RWPE1 (cell line): Measurements from ENCODE around the gene SFT2D2.
"Not testable (repeated sequence)": the region's sequence is repeated elsewhere in the genome, so short reads cannot be mapped to it uniquely, and the experiment has no call there.

Source experiments
- CTCF ChIA-PET: fragments of 350-600 bp; sonication (Branson Sonifier 250); formaldehyde crosslinking; extraction: SDS; loops from one replicate; lab custom pipeline; 2021; lab: Yijun Ruan, JAX
- POLR2A ChIA-PET: fragments of 400-600 bp; formaldehyde crosslinking; extraction: SDS; loops from one replicate; lab custom pipeline; 2020; ENCODE audit warnings: antibody characterized with exemption; ENCODE audit not compliant: low non-redundant PET; lab: Yijun Ruan, JAX
- DNase-seq: peaks from one replicate; pipeline ENCODE4 v3.0.0; 2012; ENCODE audit warnings: low spot score
- H3K27ac ChIP-seq: fragments of 450-650 bp; 2 replicates; pipeline ENCODE4 v1.5.1; 2017
- TF ChIP-seq, protein P1 (sequence below): fragments of 450-650 bp; conservative IDR thresholded peaks from 2 replicates; pipeline ENCODE4 v1.5.1; 2017; ENCODE audit warnings: low read depth, mild to moderate bottlenecking

SFT2D2 gene

DNA sequence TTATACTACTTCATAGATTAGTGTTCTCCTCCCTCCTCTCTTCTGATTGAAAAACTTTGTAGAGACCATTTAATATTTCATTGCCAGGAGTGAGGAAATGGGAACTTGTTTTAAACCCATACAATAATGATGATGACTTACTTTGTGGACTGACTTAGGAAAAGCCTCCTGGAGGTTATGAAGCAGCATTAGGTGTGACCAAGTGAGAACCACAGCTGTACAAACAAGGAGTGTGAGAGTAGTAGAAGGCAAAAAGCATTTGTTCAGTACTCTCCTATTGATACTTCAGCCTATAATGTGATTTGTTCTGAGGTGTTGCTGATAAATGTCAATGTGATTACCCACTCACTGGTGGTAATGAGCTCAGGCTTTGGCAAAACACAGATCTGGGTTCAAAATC, 38.6 kb upstream of the SFT2D2 start:
- no peak overlapping the region for H3K27ac ChIP-seq
- ChIA-PET CTCF (interaction anchor here (0.5 kb wide), 1 partner anchor 132 kb away, joined by 5 read pairs; no protein-coding TSS in a partner anchor), POLR2A (interaction anchor here (0.6 kb wide), 1 partner anchor 473 kb away, joined by 5 read pairs; no protein-coding TSS in a partner anchor)
- TF ChIP-seq, protein P1, sequence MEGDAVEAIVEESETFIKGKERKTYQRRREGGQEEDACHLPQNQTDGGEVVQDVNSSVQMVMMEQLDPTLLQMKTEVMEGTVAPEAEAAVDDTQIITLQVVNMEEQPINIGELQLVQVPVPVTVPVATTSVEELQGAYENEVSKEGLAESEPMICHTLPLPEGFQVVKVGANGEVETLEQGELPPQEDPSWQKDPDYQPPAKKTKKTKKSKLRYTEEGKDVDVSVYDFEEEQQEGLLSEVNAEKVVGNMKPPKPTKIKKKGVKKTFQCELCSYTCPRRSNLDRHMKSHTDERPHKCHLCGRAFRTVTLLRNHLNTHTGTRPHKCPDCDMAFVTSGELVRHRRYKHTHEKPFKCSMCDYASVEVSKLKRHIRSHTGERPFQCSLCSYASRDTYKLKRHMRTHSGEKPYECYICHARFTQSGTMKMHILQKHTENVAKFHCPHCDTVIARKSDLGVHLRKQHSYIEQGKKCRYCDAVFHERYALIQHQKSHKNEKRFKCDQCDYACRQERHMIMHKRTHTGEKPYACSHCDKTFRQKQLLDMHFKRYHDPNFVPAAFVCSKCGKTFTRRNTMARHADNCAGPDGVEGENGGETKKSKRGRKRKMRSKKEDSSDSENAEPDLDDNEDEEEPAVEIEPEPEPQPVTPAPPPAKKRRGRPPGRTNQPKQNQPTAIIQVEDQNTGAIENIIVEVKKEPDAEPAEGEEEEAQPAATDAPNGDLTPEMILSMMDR: no peak
- no peak for DNase-seq

DNA sequence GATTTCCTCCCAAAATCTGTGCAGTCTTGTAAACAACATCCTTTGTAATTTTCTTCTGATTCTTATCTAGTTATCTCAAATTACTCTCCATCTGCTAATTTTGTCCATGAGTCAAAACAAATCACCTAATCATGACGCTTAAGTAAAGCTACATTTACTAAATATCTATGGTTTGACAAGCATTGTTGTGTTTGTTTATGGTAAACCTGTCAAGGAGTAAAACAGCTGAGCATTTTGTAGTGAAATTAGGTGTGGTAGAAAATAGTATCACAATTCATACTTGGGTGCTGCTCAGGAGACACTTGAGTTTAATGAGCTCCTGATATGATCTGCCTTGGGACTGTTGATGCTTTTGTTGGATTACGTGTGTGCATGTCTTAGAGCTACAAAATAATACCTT, 35.4 kb upstream of the SFT2D2 start:
- ChIA-PET CTCF (no interaction called here), POLR2A (interaction anchor here (0.6 kb wide), 1 partner anchor 392 kb away, joined by 6 read pairs; no protein-coding TSS in a partner anchor)
- DNase-seq: no peak
- no peak overlapping the region for H3K27ac ChIP-seq
- TF ChIP-seq, protein P1: no peak

DNA sequence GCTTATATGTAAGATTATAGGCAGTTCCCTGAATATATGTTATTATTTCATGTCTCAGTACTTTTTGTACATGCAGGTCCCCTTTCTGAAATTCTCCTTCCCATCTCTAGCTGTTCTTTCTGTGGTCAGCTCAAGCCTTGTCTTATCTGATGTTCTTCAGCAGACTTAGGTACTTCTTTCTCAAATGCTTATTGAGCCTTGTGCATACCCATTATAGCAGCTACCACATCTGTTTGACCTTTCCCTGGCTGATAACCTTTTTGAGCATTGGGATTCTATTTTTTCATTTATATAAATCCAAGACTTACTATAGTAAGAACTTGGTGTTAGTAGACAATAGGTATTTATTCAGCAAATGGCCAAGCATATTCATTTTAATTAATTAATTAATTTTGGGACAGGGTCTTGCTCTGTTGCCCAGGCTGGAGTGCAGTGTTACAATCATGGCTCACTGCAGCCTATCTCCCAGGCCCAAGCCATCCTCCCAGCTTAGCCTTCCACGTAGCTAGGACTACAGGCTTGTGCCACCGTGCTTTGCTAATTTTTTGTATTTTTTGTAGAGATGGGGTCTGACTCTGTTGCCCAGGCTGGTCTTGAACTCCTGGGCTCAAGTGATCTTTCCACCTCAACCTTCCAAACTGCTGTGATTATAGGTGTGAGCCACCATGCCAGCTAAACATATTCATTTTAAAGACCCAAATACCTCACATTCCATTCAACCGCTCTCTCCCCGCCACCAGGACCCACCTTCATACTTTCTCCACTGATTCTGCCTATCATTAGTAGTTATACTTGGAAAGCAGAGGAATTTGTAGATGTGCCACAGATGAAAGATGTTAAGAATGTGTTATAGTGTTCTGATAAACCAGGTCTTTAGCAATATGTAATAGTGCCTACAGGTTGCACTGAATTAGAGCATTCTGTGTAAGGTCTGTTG, 30.3 kb upstream of the SFT2D2 start:
- TF ChIP-seq, protein P1: no peak
- CTCF ChIA-PET: interaction anchor here (0.6 kb wide), 1 partner anchor 30 kb away, joined by 3 read pairs; no protein-coding TSS in a partner anchor
- POLR2A ChIA-PET: no interaction called here
- H3K27ac ChIP-seq: no peak overlapping the region
- DNase-seq: no peak

DNA sequence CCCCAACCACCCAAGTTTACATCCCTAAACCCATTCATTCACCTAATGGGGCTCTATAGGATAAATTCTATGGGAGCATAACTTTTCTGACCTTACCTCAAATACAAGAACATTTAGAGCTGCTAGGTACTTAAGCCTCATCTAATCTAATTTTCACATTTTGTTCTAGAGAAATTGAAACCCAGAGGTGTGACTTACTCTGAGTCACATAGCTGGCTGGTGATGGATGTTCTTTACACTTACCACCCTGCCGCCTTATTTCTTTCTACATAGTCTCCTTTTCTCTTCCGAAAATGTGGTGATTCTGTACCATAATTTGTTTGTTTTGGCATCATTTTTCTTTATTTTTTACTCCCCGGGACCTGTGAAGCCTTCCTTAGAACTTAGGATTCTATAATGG, 26.7 kb upstream of the SFT2D2 start:
- TF ChIP-seq, protein P1: no peak
- DNase-seq: no peak
- ChIA-PET CTCF (no interaction called here), POLR2A (no interaction called here)
- no peak overlapping the region for H3K27ac ChIP-seq

DNA sequence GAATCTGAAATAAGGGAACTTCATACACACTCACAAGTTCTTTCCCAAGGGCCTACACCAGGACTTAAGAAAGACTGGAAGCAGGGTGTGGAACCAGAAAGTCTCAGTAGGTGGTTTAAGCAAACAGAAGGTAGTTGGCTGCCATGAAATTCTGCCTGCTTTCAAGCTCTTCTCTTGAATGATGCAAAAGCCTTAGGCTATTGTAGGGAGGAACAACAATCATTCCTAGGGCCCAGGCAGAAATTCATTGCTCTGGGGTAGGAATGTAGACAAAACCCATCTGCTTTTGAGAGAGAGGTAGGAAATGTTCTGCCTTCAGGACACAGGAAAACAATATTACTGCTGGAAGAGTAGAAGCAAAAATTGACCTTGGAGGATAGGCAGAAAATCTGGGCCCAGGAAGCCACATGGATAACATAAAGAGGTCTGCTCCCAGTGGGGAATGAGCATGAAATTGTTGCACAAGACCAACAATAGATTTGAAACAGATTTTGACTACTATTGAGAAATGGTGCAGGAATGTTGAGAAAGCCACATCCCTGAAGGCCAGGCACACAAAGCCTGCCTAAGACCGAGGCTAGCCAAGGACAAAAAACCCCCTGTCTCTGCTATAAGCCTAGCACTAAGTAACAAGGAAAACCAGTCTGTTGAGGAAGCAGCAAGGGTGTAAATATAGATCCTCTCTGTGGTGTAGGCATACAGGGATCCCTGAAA, 22.7 kb upstream of the SFT2D2 start:
- no peak for DNase-seq
- TF ChIP-seq, protein P1: no peak
- ChIA-PET CTCF (interaction anchor here (1.2 kb wide), 1 partner anchor 27 kb away, joined by 3 read pairs; no protein-coding TSS in a partner anchor), POLR2A (interaction anchor here (0.6 kb wide), 1 partner anchor 21 kb away, joined by 6 read pairs; no protein-coding TSS in a partner anchor)
- no peak overlapping the region for H3K27ac ChIP-seq

DNA sequence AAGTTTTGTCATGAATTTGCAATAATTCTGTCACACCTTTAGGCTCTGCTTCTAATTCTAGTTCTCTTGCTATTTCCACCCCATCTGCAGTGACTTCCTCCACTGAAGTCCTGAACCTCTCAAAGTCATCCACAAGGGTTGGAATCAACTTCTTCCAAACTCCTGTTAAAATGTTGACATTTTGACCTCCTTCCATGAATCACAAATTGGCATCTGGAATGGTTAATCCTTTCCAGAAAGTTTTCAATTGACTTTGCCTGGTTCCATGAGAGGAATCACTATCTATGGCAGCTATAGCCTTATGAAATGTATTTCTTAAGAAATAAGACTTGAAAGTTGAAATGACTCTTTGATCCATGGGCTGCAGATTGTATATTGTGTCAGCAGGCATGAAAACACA, 19.7 kb upstream of the SFT2D2 start:
- no peak overlapping the region for H3K27ac ChIP-seq
- no peak for DNase-seq
- TF ChIP-seq, protein P1: no peak
- ChIA-PET POLR2A (no interaction called here), CTCF (no interaction called here)

DNA sequence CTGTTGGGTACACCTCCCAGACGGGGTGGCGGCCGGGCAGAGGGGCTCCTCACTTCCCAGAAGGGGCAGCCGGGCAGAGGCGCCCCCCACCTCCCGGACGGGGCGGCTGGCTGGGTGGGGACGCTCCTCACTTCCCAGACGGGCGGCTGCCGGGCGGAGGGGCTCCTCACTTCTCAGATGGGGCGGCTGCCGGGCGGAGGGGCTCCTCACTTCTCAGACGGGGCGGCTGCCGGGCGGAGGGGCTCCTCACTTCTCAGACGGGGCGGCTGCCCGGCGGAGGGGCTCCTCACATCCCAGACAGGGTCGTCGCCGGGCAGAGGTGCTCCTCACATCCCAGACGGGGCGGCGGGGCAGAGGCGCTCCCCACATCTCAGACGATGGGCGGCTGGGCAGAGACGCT, 18.1 kb upstream of the SFT2D2 start:
- DNase-seq, CTCF ChIA-PET, H3K27ac ChIP-seq, POLR2A ChIA-PET: not testable (repeated sequence)
